Activated T-cell treated with anti-CD3 and anti-CD28 coated beads, Interleukin-2, amount 50 U/mL, for 4 hours (primary cell): ENCODE measurements around the gene ATP5F1D. TPM values are rescaled to one million over a fixed set of nuclear protein-coding genes. Genes with fewer than 3 reads are reported as not detected.

ENCODE experiments used
- ATAC-seq, 2 donors: fragments of 200-7000 bp; cut with Tn5 transposase; one replicate each; pipeline ENCODE4 v1.10.0; 2021
- DNase-seq: peaks from one replicate; pipeline ENCODE4 v3.0.0-alpha.2; 2020
- H3K27me3 Mint-ChIP-seq: one replicate; pipeline ENCODE4 v1.8.0; 2021; ENCODE audit warnings: low read depth, mixed read lengths
- H3K36me3 Mint-ChIP-seq: one replicate; pipeline ENCODE4 v1.8.0; 2022; ENCODE audit warnings: mixed read lengths; ENCODE audit not compliant: insufficient read depth
- H3K4me1 Mint-ChIP-seq: one replicate; pipeline ENCODE4 v1.8.0; 2021; ENCODE audit warnings: low read depth, mixed read lengths
- H3K4me3 Mint-ChIP-seq: one replicate; pipeline ENCODE4 v1.8.0; 2021; ENCODE audit warnings: mild to moderate bottlenecking, moderate library complexity, mixed read lengths
- H3K9me3 Mint-ChIP-seq: one replicate; pipeline ENCODE4 v1.8.0; 2021; ENCODE audit warnings: mixed read lengths
- total RNA-seq, 3 donors: library from RNA; stranded (reverse); gene quantifications; one replicate each; pipeline ENCODE4 v1.2.1, GENCODE V29; 2021

The ATP5F1D gene
- total RNA-seq, 3 donors from 2014 or later, result 259 to 434 (median 312) TPM

DNA sequence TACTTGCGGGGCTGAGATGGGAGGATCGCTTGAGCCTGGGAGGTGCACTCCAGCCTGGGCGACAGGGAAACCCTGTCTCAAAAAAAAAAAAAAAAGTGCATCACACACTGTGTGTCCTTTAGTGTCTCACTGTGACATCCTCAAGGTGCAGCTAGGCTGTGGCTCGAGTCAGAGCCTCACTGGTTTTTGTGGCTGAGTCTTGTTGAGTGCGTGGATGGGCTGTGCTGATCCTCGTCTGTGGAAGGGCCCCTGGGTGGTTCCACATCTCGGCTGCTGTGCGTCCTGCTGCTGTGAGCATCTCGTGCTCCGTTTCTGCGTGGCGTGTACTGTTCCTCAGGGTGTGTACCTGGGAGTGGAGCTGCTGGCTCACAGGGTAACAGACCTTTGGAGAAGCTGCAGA is 24.8 kb upstream of the ATP5F1D start:
- Mint-ChIP-seq H3K4me3 (no peak overlapping the region), H3K36me3 (peaks cover 8% of the 10 kb centered on the region), H3K27me3 (no peaks in the 10 kb centered on the region), H3K9me3 (no peaks in the 10 kb centered on the region), H3K4me1 (peaks cover 14% of the 10 kb centered on the region)
- no peak for ATAC-seq
- no peak for DNase-seq

DNA sequence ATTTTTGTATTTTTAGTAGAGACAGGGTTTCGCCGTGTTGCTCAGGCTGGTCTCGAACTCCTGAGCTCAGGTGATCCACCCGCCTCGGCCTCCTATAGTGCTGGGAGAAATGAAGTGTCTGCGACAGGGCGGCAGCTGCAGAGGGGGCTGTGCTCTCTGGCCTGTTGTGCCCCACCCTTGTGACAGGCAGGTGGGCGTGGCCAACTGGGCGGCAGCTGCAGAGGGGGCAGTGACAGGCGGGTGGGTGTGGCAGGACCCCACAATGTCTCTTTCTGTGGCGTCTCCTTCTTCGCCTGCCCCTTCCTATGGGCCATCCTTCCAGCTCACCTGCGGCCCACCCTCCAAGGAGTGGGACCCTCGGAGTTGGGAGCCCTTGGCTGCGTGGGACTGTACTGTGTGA is 24.2 kb upstream of the ATP5F1D start:
- Mint-ChIP-seq H3K4me3 (no peak overlapping the region), H3K9me3 (no peaks in the 10 kb centered on the region), H3K36me3 (peaks cover 7% of the 10 kb centered on the region), H3K4me1 (peaks cover 13% of the 10 kb centered on the region), H3K27me3 (no peaks in the 10 kb centered on the region)
- DNase-seq (no peak), ATAC-seq (no peak)

GRCh38 chr19:1218751-1219567 is 22.6 kb upstream of the ATP5F1D start:
- no peak overlapping the region for H3K4me3 Mint-ChIP-seq

GRCh38 chr19:1219786-1220476 is 21.6 kb upstream of the ATP5F1D start:
- Mint-ChIP-seq H3K4me3 (no peak overlapping the region), H3K4me1 (no peaks in the 10 kb centered on the region), H3K36me3 (no peaks in the 10 kb centered on the region), H3K27me3 (no peaks in the 10 kb centered on the region), H3K9me3 (no peaks in the 10 kb centered on the region)
- DNase-seq, result no peak
- ATAC-seq, result no peak

More at GRCh38 chr19:1218751-1219567, 22.6 kb upstream of the ATP5F1D start:
- ATAC-seq (no peak), DNase-seq (no peak)
- peaks cover 4% of the 10 kb centered on the region for H3K4me1 Mint-ChIP-seq
- no peaks in the 10 kb centered on the region for H3K27me3 Mint-ChIP-seq
- peaks cover under 1% of the 10 kb centered on the region for H3K36me3 Mint-ChIP-seq
- H3K9me3 Mint-ChIP-seq, result no peaks in the 10 kb centered on the region

- Mint-ChIP-seq H3K4me3 (no peak overlapping the region), H3K27me3 (no peaks in the 10 kb centered on the region), H3K4me1 (no peaks in the 10 kb centered on the region), H3K9me3 (no peaks in the 10 kb centered on the region), H3K36me3 (no peaks in the 10 kb centered on the region)
- DNase-seq (no peak), ATAC-seq (no peak)
Measured at GRCh38 chr19:1220477-1220930, 21.0 kb upstream of the ATP5F1D start.

DNA sequence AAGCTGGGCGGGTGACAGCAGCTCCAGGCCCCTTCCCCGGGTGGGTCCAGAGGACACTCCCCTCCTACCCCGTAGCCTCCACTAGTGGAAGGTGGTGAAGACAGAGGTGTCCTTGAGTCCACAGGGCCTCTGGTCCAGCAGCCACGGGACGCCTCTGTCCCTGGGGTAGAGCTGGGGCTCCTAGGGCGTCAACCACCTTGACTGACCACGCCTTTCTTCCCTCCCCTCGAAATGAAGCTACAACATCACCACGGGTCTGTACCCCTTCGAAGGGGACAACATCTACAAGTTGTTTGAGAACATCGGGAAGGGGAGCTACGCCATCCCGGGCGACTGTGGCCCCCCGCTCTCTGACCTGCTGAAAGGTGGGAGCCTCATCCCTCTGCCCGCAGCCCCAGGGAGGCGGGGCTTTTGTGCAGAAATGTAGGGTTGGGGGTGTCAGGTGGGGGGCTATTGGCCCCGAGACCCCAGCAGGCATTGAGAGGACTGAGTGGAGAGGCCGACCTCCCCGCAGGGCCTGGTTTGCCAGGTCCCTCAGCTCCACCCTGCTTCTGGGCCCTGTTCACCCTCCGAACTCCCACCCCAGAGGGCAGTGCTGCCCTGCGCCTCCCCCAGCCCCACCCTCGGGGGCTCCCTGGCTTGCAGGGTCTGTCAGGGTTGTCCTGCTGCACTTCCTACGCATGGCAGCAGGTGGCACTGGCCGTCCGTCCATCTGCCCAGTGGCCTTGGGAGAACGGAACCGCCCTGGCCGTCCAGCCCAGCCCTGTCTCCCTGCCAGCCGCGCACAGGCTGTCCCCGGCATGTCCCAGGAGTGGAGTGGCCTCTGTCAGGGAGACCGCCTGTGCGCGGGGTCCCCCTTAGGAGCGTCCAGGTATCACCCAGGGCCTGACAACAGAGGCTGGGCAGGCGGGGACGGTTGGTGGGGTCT is 20.3 kb upstream of the ATP5F1D start:
- Mint-ChIP-seq H3K4me1 (no peaks in the 10 kb centered on the region), H3K36me3 (no peaks in the 10 kb centered on the region), H3K9me3 (no peaks in the 10 kb centered on the region), H3K27me3 (no peaks in the 10 kb centered on the region), H3K4me3 (no peak overlapping the region)
- ATAC-seq, result no peak
- DNase-seq, result no peak

GRCh38 chr19:1221904-1222255 is 19.7 kb upstream of the ATP5F1D start:
- no peaks in the 10 kb centered on the region for H3K9me3 Mint-ChIP-seq
- no peaks in the 10 kb centered on the region for H3K36me3 Mint-ChIP-seq
- H3K4me3 Mint-ChIP-seq, result no peak overlapping the region
- no peaks in the 10 kb centered on the region for H3K4me1 Mint-ChIP-seq
- DNase-seq, result no peak
- no peak for ATAC-seq
- H3K27me3 Mint-ChIP-seq, result no peaks in the 10 kb centered on the region

DNA sequence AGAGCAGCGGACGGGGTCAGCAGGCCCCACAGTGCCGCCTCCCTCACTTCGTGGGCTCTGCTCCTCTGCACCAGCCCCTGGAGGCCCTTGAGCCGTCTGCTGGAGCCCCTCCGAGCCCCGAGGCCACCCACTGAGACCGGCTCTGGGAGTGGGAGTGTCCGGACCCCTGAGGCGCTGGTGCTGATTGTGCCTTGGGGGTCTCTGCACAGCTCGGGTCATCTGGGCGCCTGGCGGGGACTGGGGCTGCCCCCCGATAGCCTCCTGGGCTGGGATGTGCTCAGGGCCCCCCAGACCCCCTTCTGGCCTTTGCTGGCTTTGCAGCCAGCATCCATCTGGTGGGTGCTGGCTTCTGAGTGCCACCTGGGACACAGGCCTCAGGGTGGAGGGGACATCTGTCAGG is 19.2 kb upstream of the ATP5F1D start:
- Mint-ChIP-seq H3K27me3 (no peaks in the 10 kb centered on the region), H3K9me3 (no peaks in the 10 kb centered on the region), H3K4me3 (no peak overlapping the region), H3K4me1 (no peaks in the 10 kb centered on the region), H3K36me3 (no peaks in the 10 kb centered on the region)
- peak in 1 of 2 donors; percentile 40 for ATAC-seq
- DNase-seq, result no peak

GRCh38 chr19:1223018-1223855 is 18.3 kb upstream of the ATP5F1D start:
- H3K4me3 Mint-ChIP-seq, result no peak overlapping the region
- H3K4me1 Mint-ChIP-seq, result no peaks in the 10 kb centered on the region
- H3K27me3 Mint-ChIP-seq, result no peaks in the 10 kb centered on the region
- no peaks in the 10 kb centered on the region for H3K36me3 Mint-ChIP-seq
- DNase-seq (no peak), ATAC-seq (peak in 1 of 2 donors; percentile 33)
- no peaks in the 10 kb centered on the region for H3K9me3 Mint-ChIP-seq

DNA sequence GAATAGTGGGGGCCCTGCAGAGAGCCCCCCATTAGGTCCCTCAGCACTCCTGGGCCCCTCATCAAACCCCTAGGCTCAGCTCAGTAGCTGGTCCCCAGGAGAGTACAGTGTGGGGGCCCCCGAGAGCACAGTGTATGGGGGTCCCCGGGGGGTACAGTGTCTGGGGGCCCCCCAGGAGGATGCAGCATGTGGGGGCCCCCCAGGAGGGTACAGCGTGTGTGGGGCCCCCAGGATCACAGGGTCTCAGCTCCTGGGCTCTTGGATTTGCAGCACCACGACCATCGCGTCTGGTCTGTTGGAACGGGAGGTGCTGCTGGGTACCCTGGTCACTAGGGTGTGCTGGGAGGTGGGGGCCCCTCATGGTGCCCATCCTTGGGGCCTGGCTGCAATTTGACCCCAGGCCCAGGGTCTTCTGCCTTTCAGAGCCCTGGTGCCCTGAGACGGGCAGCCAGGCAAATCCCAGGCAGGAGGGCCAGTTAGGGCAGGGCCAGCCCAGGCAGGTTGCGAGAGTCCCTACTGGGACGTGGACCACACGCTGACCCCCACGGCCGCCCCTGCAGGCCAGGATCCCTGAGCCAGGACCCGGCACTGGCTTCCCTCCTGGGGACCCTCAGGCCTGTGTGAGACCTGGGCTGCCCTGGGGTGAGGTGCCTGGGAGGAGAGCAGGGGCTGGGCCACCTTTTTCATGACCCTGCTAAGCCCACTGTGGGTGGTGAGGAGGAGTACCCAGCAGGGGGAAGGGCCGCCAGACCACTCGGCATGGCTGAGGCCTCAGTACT is 17.3 kb upstream of the ATP5F1D start:
- ATAC-seq (no peak), DNase-seq (no peak)
- Mint-ChIP-seq H3K27me3 (no peaks in the 10 kb centered on the region), H3K4me1 (no peaks in the 10 kb centered on the region), H3K4me3 (no peak overlapping the region), H3K36me3 (no peaks in the 10 kb centered on the region), H3K9me3 (no peaks in the 10 kb centered on the region)

GRCh38 chr19:1224847-1225246 is 16.7 kb upstream of the ATP5F1D start:
- Mint-ChIP-seq H3K36me3 (no peaks in the 10 kb centered on the region), H3K4me1 (no peaks in the 10 kb centered on the region), H3K9me3 (no peaks in the 10 kb centered on the region), H3K4me3 (no peak overlapping the region), H3K27me3 (no peaks in the 10 kb centered on the region)
- ATAC-seq (no peak), DNase-seq (no peak)

DNA sequence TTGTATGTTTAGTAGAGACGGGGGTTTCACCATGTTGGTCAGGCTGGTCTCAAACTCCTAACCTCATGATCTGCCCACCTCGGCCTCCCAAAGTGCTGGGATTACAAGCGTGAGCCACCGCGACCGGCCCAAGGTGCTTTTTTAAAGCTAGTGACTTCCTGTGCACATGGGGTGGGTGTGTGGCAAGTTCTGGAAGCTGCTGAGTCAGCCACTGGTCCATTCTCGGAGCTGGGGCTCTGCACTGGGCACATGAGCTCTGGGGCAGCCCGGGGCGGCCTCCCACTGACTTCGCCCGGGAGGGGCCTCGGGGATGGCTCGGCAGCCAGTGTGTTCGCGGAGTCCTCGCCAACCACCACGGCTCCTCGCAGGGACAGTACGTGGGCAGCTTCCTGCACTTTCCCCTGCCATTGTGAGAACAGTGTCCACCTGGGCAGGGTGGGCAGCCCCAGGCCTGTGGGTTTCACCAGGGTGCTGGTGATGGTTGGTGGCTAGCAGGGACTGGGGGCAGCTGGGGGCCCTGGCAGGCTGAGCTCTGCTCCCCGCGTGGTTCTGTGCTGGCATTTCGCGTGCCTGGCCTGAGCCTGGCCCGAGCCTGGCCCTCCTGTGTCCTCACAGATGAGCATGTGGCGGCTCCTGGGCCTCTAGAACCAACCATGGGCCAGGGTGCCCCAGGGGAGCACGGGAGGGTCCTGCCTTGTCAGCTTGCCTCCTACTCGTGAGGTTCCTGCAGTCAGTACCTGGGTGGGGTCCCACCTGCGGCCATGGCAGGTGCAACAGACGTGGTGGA is 15.9 kb upstream of the ATP5F1D start:
- Mint-ChIP-seq H3K36me3 (no peaks in the 10 kb centered on the region), H3K4me1 (no peaks in the 10 kb centered on the region), H3K4me3 (no peak overlapping the region), H3K9me3 (no peaks in the 10 kb centered on the region), H3K27me3 (no peaks in the 10 kb centered on the region)
- ATAC-seq (no peak), DNase-seq (no peak)

- Mint-ChIP-seq H3K4me3 (no peak overlapping the region), H3K36me3 (no peaks in the 10 kb centered on the region), H3K9me3 (no peaks in the 10 kb centered on the region), H3K27me3 (no peaks in the 10 kb centered on the region), H3K4me1 (no peaks in the 10 kb centered on the region)
- DNase-seq (no peak), ATAC-seq (no peak)
Measured at GRCh38 chr19:1226227-1226518, 15.4 kb upstream of the ATP5F1D start.
